DOHH2 (cell line): ENCODE data around the gene SEMA3A.

Source experiments
- H3F3A ChIP-seq: fragments of 200-600 bp; sonication (generic), shearing (Covaris generic); 2 replicates; pipeline ENCODE4 v1.6.0; 2016; ENCODE audit warnings: antibody characterized with exemption, mild to moderate bottlenecking; ENCODE audit not compliant: control insufficient read depth, insufficient read depth
- H3K27ac ChIP-seq: fragments of 200-600 bp; sonication (generic); 2 replicates; pipeline ENCODE4 v1.5.1; 2014; ENCODE audit warnings: low read depth, mild to moderate bottlenecking, low read length, moderate library complexity
- H3K27me3 ChIP-seq: fragments of 200-600 bp; sonication (generic); 2 replicates; pipeline ENCODE4 v1.6.1; 2014; ENCODE audit warnings: mild to moderate bottlenecking, low read length, mixed read lengths; ENCODE audit not compliant: control insufficient read depth
- H3K36me3 ChIP-seq: fragments of 200-600 bp; sonication (generic); 2 replicates; pipeline ENCODE4 v1.6.1; 2014; ENCODE audit warnings: mild to moderate bottlenecking, low read length, moderate library complexity, mixed read lengths; ENCODE audit not compliant: control insufficient read depth
- H3K4me1 ChIP-seq: fragments of 200-600 bp; sonication (generic); 2 replicates; pipeline ENCODE4 v1.6.1; 2014; ENCODE audit warnings: mild to moderate bottlenecking, low read length, mixed read lengths; ENCODE audit not compliant: control insufficient read depth
- H3K4me2 ChIP-seq: fragments of 200-600 bp; sonication (generic); 2 replicates; pipeline ENCODE4 v1.6.0; 2014; ENCODE audit warnings: mild to moderate bottlenecking, low read length, moderate library complexity
- H3K4me3 ChIP-seq: fragments of 200-600 bp; sonication (generic); 2 replicates; pipeline ENCODE4 v1.5.1; 2014; ENCODE audit warnings: mild to moderate bottlenecking, low read length, mixed read lengths
- H3K79me2 ChIP-seq: fragments of 200-600 bp; sonication (generic); 2 replicates; pipeline ENCODE4 v1.6.1; 2014; ENCODE audit warnings: mild to moderate bottlenecking, low read length, mixed read lengths; ENCODE audit not compliant: control insufficient read depth
- H3K9me2 ChIP-seq: fragments of 200-600 bp; sonication (generic); replicated peaks from 2 replicates; pipeline ENCODE4 v1.6.1; 2014; ENCODE audit warnings: mild to moderate bottlenecking, low read length, mixed read lengths; ENCODE audit not compliant: control insufficient read depth
- H3K9me3 ChIP-seq: fragments of 200-600 bp; sonication (generic); 2 replicates; pipeline ENCODE4 v1.6.1; 2014; ENCODE audit warnings: antibody characterized with exemption, low read length, mixed read lengths; ENCODE audit not compliant: control insufficient read depth, insufficient read depth
- H4K20me1 ChIP-seq: fragments of 200-600 bp; sonication (generic); 2 replicates; pipeline ENCODE4 v1.6.0; 2014; ENCODE audit warnings: low read depth, mild to moderate bottlenecking, antibody characterized with exemption, low read length, moderate library complexity; ENCODE audit not compliant: control insufficient read depth, insufficient read depth
- EZH2phosphoT487 ChIP-seq: fragments of 200-600 bp; sonication (generic); IDR thresholded peaks from 2 replicates; pipeline ENCODE4 v1.6.1; 2017; ENCODE audit warnings: borderline replicate concordance, mild to moderate bottlenecking, antibody characterized with exemption, low read length, moderate library complexity, mixed read lengths
- TF ChIP-seq, protein P1 (sequence below): fragments of 200-600 bp; sonication (generic); IDR thresholded peaks from one replicate; pipeline ENCODE4 v1.5.1; 2014; ENCODE audit warnings: antibody characterized with exemption, mild to moderate bottlenecking, low read depth, low read length; ENCODE audit not compliant: poor library complexity, severe bottlenecking

SEMA3A gene

GRCh38 chr7:84236398-84236797 lies 41.8 kb upstream of the SEMA3A start:
- H3K9me3 ChIP-seq, result peaks cover 5% of the 10 kb centered on the region; the same call in 1 of the 2 replicates
- H3K4me1 ChIP-seq, result no peaks in the 10 kb centered on the region
- no peak overlapping the region for H3K4me3 ChIP-seq
- H3K27me3 ChIP-seq, result no peaks in the 10 kb centered on the region
- no peak overlapping the region for H3K27ac ChIP-seq
- no peaks in the 10 kb centered on the region for H3K36me3 ChIP-seq
- no peaks in the 10 kb centered on the region for H3F3A ChIP-seq
- TF ChIP-seq, protein P1, sequence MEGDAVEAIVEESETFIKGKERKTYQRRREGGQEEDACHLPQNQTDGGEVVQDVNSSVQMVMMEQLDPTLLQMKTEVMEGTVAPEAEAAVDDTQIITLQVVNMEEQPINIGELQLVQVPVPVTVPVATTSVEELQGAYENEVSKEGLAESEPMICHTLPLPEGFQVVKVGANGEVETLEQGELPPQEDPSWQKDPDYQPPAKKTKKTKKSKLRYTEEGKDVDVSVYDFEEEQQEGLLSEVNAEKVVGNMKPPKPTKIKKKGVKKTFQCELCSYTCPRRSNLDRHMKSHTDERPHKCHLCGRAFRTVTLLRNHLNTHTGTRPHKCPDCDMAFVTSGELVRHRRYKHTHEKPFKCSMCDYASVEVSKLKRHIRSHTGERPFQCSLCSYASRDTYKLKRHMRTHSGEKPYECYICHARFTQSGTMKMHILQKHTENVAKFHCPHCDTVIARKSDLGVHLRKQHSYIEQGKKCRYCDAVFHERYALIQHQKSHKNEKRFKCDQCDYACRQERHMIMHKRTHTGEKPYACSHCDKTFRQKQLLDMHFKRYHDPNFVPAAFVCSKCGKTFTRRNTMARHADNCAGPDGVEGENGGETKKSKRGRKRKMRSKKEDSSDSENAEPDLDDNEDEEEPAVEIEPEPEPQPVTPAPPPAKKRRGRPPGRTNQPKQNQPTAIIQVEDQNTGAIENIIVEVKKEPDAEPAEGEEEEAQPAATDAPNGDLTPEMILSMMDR, result no peak
- TF ChIP-seq EZH2phosphoT487, result no peak
- H3K9me2 ChIP-seq, result no peaks in the 10 kb centered on the region
- H3K79me2 ChIP-seq, result no peaks in the 10 kb centered on the region
- H4K20me1 ChIP-seq, result no peaks in the 10 kb centered on the region
- H3K4me2 ChIP-seq, result no peak overlapping the region

DNA sequence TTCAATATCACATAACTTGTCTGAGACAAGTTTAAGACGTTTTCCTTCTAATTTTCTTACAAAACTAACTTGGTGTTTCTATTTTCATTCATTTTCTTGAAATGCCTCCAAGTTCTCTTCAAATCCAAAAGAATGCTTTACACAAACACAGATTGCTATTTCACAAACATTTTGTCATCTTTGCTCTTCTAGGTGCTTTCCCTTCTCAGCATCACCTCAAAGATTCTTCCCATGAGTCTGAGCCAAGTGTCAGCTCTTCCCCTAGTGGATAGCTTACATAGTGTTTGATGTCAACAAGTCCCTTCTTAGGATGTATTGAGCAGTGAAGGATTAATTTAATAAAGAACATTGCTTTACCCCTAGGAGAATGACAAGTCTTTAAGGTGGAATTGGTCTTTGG lies 38.1 kb upstream of the SEMA3A start:
- no peak for TF ChIP-seq EZH2phosphoT487
- TF ChIP-seq, protein P1, result no peak
- no peaks in the 10 kb centered on the region for H3K27me3 ChIP-seq
- H4K20me1 ChIP-seq, result no peaks in the 10 kb centered on the region
- no peaks in the 10 kb centered on the region for H3K4me1 ChIP-seq
- H3K9me3 ChIP-seq, result 0 out of 2 replicates have a peak, but pooled peaks cover 2% of the 10 kb centered on the region
- H3F3A ChIP-seq, result no peaks in the 10 kb centered on the region
- no peak overlapping the region for H3K4me2 ChIP-seq
- H3K27ac ChIP-seq, result no peak overlapping the region
- H3K36me3 ChIP-seq, result no peaks in the 10 kb centered on the region
- H3K4me3 ChIP-seq, result no peak overlapping the region
- no peaks in the 10 kb centered on the region for H3K79me2 ChIP-seq
- no peaks in the 10 kb centered on the region for H3K9me2 ChIP-seq

- Histone ChIP-seq H3K4me1 (no peaks in the 10 kb centered on the region), H3K4me3 (no peak overlapping the region), H3K36me3 (no peaks in the 10 kb centered on the region), H3K9me3 (0 out of 2 replicates have a peak, but pooled peaks cover 2% of the 10 kb centered on the region), H3K9me2 (no peaks in the 10 kb centered on the region), H3F3A (no peaks in the 10 kb centered on the region), H3K79me2 (no peaks in the 10 kb centered on the region), H3K27ac (no peak overlapping the region), H4K20me1 (no peaks in the 10 kb centered on the region), H3K4me2 (no peak overlapping the region), H3K27me3 (no peaks in the 10 kb centered on the region)
- TF ChIP-seq, protein P1, result no peak
- TF ChIP-seq EZH2phosphoT487, result no peak
Observed at GRCh38 chr7:84231157-84231556, 36.6 kb upstream of the SEMA3A start.
